ENCODE results near the gene ANP32E. TPM values are rescaled to one million over a fixed set of nuclear protein-coding genes. Genes with fewer than 3 reads are reported as not detected.
A peak's percentile ranks its signal among the peaks of the same experiment; 100 is the strongest.

The ANP32E gene
- total and polyA plus RNA-seq, 12 donors, result 17.3 to 58.2 (median 40.6) TPM

- TF ChIP-seq CTCF (IDR thresholded peaks at IDR 0.05), result no peak
- WGBS, 2 donors, result 89 to 90% methylated on average over 7 of the region's 7 CpGs
Measured at GRCh38 chr1:150185481-150185880, 50.4 kb downstream of the ANP32E start.

GRCh38 chr1:150183061-150183460 lies 52.9 kb downstream of the ANP32E start:
- no peak overlapping the region for H3K4me3 ChIP-seq
- TF ChIP-seq CTCF (IDR thresholded peaks at IDR 0.05), result no peak
- H3K4me1 ChIP-seq, result peaks cover 0 to 53% (median 7%) of the 10 kb centered on the region in 9 donors
- no peak for ATAC-seq
- no peaks in the 10 kb centered on the region for H3K9me3 ChIP-seq
- intact Hi-C loops (cut with DNase I), result loop anchor here in 1 of 10 donors (5.0 kb wide), 1 partner anchor 216 kb away; no protein-coding TSS in a partner anchor
- H3K27ac ChIP-seq, result peak overlapping the region in 1 of 10 donors; percentile 52
- WGBS, 2 donors, result 92 to 93% methylated on average over 3 of the region's 3 CpGs
- H3K36me3 ChIP-seq, result no peaks in the 10 kb centered on the region
- no peaks in the 10 kb centered on the region for H3K27me3 ChIP-seq
- DNase-seq, result no peak

More at GRCh38 chr1:150185481-150185880, 50.4 kb downstream of the ANP32E start:
- peak overlapping the region in 1 of 10 donors; percentile 79 for H3K27ac ChIP-seq
- no peak for DNase-seq
- peaks cover 0 to 33% (median 7%) of the 10 kb centered on the region in 9 donors for H3K4me1 ChIP-seq
- no peak for ATAC-seq
- H3K4me3 ChIP-seq, result no peak overlapping the region
- H3K9me3 ChIP-seq, result no peaks in the 10 kb centered on the region
- H3K27me3 ChIP-seq, result no peaks in the 10 kb centered on the region
- H3K36me3 ChIP-seq, result no peaks in the 10 kb centered on the region
- intact Hi-C loops (cut with DNase I), result loop anchor here in 4 of 10 donors (5.0 kb wide), 2 partner anchors 113 to 223 kb away; no protein-coding TSS in a partner anchor

- Histone ChIP-seq H3K27ac (no peak overlapping the region), H3K4me1 (peaks cover 0 to 51% (median 0%) of the 10 kb centered on the region in 9 donors), H3K9me3 (no peaks in the 10 kb centered on the region), H3K4me3 (no peak overlapping the region), H3K27me3 (no peaks in the 10 kb centered on the region), H3K36me3 (no peaks in the 10 kb centered on the region)
- intact Hi-C loops (cut with DNase I), result loop anchor here in 1 of 10 donors (5.0 kb wide), 1 partner anchor 215 kb away; no protein-coding TSS in a partner anchor
- TF ChIP-seq CTCF (IDR thresholded peaks at IDR 0.05), result no peak
- no peak for DNase-seq
- ATAC-seq, result no peak
- 84 to 89% methylated on average over 11 of the region's 11 CpGs for WGBS, 2 donors
Measured at GRCh38 chr1:150182247-150182646, 53.7 kb downstream of the ANP32E start.

- WGBS, 2 donors, result 74 to 76% methylated on average over 5 of the region's 5 CpGs
- H3K36me3 ChIP-seq, result no peaks in the 10 kb centered on the region
- H3K4me3 ChIP-seq, result no peak overlapping the region
- H3K27me3 ChIP-seq, result no peaks in the 10 kb centered on the region
- ATAC-seq (no peak), DNase-seq (no peak)
- TF ChIP-seq CTCF (IDR thresholded peaks at IDR 0.05), result no peak
- no peak overlapping the region for H3K27ac ChIP-seq
- H3K9me3 ChIP-seq, result no peaks in the 10 kb centered on the region
- peaks cover 0 to 53% (median 0%) of the 10 kb centered on the region in 9 donors for H3K4me1 ChIP-seq
- intact Hi-C loops (cut with DNase I), result loop anchor here in 1 of 10 donors (5.0 kb wide), 1 partner anchor 213 kb away; no protein-coding TSS in a partner anchor
Measured at GRCh38 chr1:150180474-150180873, 55.4 kb downstream of the ANP32E start.

Measured in heart right ventricle (tissue), 16 donors.